ENCODE data around the gene PLEK2. TPM values are rescaled to one million over a fixed set of nuclear protein-coding genes. Genes with fewer than 3 reads are reported as not detected.

PLEK2 gene
- 4.3 and 5.4 TPM in 2 replicates for total RNA-seq

GRCh38 chr14:67411820-67412421, at the start of gene PLEK2:
Gene PLEK2, minus strand, starts transcription at chr14:67412165. Its CDS starts 106 bp downstream, at chr14:67412059.

GRCh38 chr14:67359775-67360469, 52.0 kb downstream of the PLEK2 start, which contains the start of the genes ATP6V1D and EIF2S1:
Gene ATP6V1D, minus strand, starts transcription at chr14:67359804. Its CDS starts 106 bp downstream, at chr14:67359698.
Gene EIF2S1, plus strand, starts transcription at chr14:67360328. Its CDS starts 4,440 bp downstream, at chr14:67364768.

Other genes with a start within 250 kb of the PLEK2 start
- not detected in 2 replicates for gene GARIN2, start 222.7 kb downstream of the PLEK2 start, total RNA-seq
- gene PALS1, start 170.7 kb downstream of the PLEK2 start, total RNA-seq, result 9.5 and 16.0 TPM in 2 replicates
- 76.3 and 93.6 TPM in 2 replicates for gene ATP6V1D, start 52.4 kb downstream of the PLEK2 start, total RNA-seq
- gene EIF2S1, start 51.8 kb downstream of the PLEK2 start, total RNA-seq, result 133 and 140 TPM in 2 replicates
- not detected in 2 replicates for gene TMEM229B, start 76.6 kb upstream of the PLEK2 start, total RNA-seq
- gene PLEKHH1, start 121.1 kb upstream of the PLEK2 start, total RNA-seq, result 0.15 and 0.34 TPM in 2 replicates
- 12.9 and 14.1 TPM in 2 replicates for gene PIGH, start 188.1 kb upstream of the PLEK2 start, total RNA-seq
- gene ARG2, start 207.8 kb upstream of the PLEK2 start, total RNA-seq, result 1.2 and 2.4 TPM in 2 replicates

All from bronchus fibroblast of lung (primary cell).